Stimulated activated CD8-positive, alpha-beta memory T cell treated with anti-CD3 and anti-CD28 coated beads, Interleukin-2, amount 100 ng/mL, for 48 hours (primary cell): ENCODE data around the gene COMMD9.

ENCODE experiments used
- DNase-seq, 2 donors: peaks; one replicate each; pipeline ENCODE4 v3.0.0-alpha.2; 2020; ENCODE audit warnings: low read depth in 2 of 2

COMMD9 gene

DNA sequence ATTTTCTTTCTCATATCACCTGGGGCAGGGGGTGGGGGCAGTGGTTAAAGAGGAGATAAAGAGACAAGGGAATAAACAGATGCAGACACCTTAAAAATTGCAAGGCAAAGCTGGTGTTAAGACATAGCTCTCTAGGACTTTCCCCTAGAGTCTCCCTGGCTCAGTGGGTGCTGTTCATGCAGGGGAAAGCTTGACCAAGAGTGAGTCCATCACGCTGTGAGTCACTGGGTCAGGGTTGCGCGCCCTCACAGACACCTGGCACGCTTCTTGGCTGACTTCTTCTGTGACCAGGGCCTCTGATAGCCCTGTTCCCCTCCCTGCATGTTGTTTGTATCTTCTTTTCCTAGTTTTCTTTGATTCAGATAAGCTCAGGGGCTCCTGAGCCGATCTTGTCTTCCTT lies 31.9 kb downstream of the COMMD9 start:
- no peak for DNase-seq

- no peak for DNase-seq
These were observed 34.5 kb downstream of the COMMD9 start for GRCh38 chr11:36254713-36255112.

DNA sequence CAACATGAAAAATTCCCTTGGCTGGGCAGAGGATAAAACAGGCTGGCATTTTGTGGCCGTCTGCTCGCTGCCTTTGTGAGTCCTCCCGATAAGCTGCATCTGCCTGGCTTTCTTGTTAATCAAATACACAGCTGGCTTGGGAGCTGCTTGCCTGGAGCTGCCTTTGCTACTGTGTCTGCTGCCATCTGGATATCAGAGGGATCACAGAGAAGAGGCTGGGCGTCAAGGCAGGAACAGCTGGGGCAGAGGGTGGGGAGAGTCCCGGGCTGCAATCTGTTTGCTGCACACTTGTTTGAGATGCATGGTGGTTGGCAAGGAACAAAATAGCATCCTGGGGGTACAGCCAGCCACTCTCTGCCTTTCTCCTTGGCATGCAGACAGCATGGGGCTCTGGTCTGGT lies 36.0 kb downstream of the COMMD9 start:
- no peak for DNase-seq

- no peak for DNase-seq
These were observed 37.4 kb downstream of the COMMD9 start for GRCh38 chr11:36251823-36252222.

- DNase-seq, result no peak
These were observed 40.0 kb downstream of the COMMD9 start for GRCh38 chr11:36249246-36249645.

DNA sequence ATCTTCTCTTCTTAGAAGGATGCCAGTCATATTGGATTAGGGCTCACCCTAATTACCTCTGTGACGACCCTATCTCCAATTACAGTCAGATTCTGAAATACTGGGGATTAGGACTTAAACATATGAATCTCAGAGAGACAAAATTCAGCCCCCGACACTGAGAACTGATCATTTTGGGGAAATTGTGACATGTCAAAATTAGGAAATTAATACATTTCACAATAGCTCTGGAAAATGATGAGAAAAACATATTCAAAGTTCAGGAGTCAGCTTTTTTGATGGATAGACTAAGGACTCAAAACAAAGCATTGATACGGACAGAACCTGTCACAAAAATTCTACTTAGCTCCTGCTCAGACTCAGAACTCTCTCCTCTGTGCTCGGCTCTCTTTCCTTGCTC lies 40.8 kb downstream of the COMMD9 start:
- DNase-seq, result no peak

- no peak for DNase-seq
These were observed 41.7 kb downstream of the COMMD9 start for GRCh38 chr11:36247493-36247892.

DNA sequence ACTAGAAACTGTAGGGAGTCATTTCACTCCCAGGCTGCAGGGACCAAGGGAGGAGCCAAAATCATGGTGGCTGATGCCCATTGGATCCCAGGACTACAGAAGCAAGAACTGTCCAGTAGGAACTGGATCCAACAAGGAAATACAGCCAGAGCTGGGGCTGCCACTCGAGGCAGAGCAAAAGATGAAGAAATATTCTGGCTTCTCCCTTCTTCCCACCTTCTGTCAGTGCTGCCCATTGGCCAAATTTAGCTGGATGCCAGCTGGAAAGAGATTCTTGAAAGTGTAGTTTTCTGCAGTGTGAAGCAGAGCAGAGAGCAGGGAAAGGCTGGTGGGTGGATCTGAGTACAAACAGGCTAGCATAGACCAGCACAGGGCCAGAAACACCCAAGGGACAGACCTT lies 45.6 kb downstream of the COMMD9 start:
- DNase-seq, result no peak

DNA sequence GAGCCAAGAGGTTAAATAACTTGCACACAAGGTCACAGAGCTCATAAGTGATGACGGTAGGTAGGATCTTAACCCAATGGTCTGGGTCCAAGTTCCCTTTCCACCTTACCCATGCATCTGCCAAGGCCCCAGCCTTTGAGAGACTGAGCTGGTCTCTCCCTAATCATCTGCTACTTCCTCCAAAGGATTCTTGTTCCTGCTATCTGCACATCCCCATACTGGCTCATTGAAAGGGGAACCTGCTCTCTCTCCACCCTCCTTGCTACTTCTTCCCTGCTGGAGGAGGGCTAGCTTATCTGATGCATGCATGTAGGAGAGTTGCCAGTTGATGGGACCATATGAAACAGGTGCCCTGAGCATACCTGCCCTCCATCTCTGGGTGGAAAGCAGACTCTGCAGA lies 47.7 kb downstream of the COMMD9 start:
- DNase-seq, result no peak

DNA sequence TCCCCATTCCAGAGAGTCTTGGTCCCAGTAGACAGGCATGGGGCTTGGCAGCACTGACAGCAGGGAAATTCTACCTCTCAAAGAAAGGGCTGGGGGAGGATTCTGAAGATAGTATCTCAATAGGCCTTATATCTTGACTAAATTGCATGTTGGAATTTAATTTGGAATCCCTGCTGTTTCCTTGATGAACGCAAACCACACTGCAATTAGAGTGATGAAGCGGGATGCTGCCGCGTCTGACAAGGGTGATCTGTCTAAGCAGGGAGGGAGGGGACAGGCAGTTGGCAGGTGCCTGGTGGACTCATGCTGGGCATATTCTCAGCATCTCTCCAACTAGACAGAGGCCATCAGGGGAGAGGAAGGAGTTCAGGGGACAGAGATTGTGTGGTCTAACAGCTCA lies 48.4 kb downstream of the COMMD9 start:
- DNase-seq, result no peak

- no peak for DNase-seq
These were observed 49.1 kb downstream of the COMMD9 start for GRCh38 chr11:36240173-36240572.

GRCh38 chr11:36239636-36240035 lies 49.6 kb downstream of the COMMD9 start:
- DNase-seq, result no peak

DNA sequence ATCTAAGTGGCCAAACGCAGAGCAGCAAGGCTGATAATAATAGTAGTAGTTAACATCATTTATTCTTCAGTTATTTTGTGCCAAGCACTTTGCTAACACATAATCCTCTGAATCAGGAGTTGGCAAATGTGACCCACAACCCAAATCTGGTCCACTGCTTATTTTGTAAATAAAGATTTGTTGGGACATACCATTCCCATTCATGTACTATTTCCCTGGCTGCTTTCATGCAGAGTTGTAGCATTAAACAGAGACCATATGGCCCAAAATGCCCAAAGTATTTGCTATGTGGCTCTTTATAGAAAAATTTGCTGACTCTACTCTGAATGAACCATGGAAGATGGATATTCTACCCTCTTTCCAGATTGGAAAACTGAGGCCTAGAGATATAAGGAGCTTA lies 50.3 kb downstream of the COMMD9 start:
- no peak for DNase-seq

GRCh38 chr11:36238036-36238631 lies 51.1 kb downstream of the COMMD9 start:
- no peak for DNase-seq

- DNase-seq, result no peak
These were observed 51.8 kb downstream of the COMMD9 start for GRCh38 chr11:36237391-36237790.

DNA sequence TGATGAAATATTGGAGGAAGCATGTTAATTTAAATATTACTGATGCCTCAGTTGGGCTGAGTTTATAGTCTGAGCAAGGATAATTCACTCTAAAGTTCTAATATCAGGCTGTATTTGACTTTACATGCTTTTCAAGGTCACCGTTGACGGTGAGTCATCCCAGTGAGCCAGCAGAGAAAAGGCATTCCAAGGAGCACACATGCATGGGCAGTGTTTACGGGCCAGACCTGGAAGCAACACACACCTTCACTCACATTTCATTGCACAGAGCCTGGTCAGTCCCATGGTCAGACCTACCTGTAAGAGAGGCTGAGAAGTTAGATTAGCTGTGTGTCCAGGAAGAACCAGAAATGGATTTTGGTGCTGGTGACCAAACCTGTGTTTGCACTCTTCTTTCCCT lies 53.5 kb downstream of the COMMD9 start:
- DNase-seq, result no peak

DNA sequence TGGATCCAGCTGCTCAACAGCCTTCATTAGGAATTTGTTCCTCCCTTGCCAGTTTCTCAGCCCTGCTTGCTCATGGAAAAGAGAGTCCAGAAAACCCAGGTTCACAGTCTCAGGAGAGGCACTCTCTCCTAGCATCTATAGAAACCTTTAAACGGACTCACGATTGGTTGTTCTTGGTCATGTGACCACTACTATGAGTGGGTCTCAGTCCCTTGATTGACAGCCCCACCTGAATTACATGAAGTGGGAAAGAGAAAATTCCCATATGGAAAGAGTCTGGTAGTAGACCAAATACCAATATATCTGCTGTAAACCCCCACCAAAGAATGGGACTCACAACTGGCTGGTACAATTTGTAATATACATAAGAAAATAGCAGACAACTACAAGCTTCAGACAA lies 54.4 kb downstream of the COMMD9 start:
- DNase-seq, result no peak

DNA sequence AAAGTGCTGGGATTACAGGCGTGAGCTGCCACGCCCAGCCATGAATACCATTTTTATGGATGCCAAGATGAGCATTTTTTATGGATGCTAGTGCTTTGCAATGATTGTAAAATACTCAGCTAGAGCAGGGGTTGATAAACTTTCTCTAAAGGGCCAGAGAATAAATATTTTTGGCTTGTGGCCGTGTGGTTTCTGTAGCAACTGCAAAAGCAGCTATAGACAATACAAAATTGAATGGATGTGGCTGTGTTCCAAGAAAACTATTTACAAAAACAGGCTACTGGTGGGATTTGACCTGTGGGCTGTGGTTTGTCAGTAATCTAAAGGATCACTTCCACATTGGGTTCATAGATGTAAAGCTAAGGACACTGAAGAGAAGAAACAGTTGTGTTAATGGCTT lies 56.0 kb downstream of the COMMD9 start:
- no peak for DNase-seq

DNA sequence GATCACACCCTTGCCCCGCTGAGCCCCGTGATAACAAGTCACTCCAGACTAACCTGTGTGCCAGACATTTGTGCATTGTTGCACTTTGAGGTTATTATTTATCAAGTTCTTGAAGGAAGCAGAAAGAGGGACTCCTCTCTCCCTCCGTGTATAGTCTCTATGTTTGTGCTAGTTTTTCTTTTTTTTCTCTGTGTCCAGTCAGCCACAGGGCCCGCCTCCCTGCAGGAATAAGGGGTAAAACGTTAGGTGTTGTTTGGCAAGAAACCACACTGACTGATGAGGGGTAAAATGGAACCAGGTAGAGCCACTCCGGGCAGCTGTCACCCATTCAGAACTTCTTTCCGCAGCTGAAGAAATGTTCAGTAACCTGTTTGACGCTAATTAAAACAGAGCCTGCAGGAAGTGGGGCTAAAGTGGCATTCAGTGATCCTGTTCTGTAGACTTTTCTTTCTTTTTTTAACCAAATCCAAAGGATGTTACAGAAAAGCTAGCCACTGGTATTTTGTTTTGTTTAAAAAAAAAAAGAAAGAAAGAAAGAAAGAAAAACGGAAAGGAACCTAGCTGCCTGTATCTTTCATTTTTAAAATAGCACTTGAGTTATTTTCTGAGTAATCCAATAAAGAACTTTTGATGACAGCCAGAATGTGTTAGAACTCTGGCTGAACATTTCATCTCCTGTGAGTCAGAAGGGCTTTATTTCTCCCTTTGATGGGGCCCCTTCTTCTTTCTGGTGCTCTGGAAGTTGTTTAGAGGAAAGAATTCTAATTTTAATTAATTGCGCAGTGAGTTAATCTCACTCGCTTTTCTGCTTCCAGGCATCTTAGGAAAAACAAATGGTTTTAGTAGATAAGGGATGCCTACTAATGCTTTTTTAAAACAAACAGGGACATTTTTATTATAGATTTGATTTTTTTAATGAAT lies 58.2 kb downstream of the COMMD9 start:
- no peak for DNase-seq

GRCh38 chr11:36229091-36229705 lies 60.0 kb downstream of the COMMD9 start:
- no peak for DNase-seq

- no peak for DNase-seq
These were observed 60.5 kb downstream of the COMMD9 start for GRCh38 chr11:36228689-36229088.

GRCh38 chr11:36227044-36227443 lies 62.2 kb downstream of the COMMD9 start:
- DNase-seq, result no peak
